ENCODE measurements around the gene STX5. TPM values are rescaled to one million over a fixed set of nuclear protein-coding genes. Genes with fewer than 3 reads are reported as not detected.

The STX5 gene
- total and polyA plus RNA-seq, 10 of the 15 experiments (the other 5 are each of a cell fraction or from before 2014, with no cell fraction given) = 3.8 to 35.4 (median 27.4) TPM

- DNase-seq (ENCODE audit: low read depth, low spot score) = no peak
- ATAC-seq = peak; percentile 13
- Histone ChIP-seq H3K36me3 (ENCODE audit: control insufficient read depth in 2 of 2, insufficient read depth in 2 of 2, low read length in 1 of 2) (peaks cover 11 to 25% of the 10 kb centered on the region in 2 experiments), H2AFZ (ENCODE audit: control insufficient read depth, low read depth, low read length) (no peak overlapping the region), H3K4me2 (ENCODE audit: control insufficient read depth, insufficient read depth) (peak overlapping the region; percentile 84), H3K79me2 (ENCODE audit: control insufficient read depth, insufficient read depth, low read length) (peaks cover 25% of the 10 kb centered on the region), H3K27me3 (replicated peaks in 1 of 2; ENCODE audit: control insufficient read depth in 2 of 2, insufficient read depth in 2 of 2, low read length in 1 of 2) (no peaks in the 10 kb centered on the region), H3K4me3 (peak overlapping the region; percentile 85), H3K9ac (ENCODE audit: control insufficient read depth, insufficient read depth, low read length) (peak overlapping the region; percentile 95), H4K20me1 (ENCODE audit: control insufficient read depth, insufficient read depth) (no peaks in the 10 kb centered on the region), H3K4me1 (ENCODE audit: control insufficient read depth, insufficient read depth, low read length) (peaks cover 16% of the 10 kb centered on the region), H3K9me3 (replicated peaks; ENCODE audit: control insufficient read depth, insufficient read depth, low read length) (no peaks in the 10 kb centered on the region), H3K27ac (ENCODE audit: control insufficient read depth, insufficient read depth) (peak overlapping the region; percentile 86)
- ChIA-PET RAD21 (ENCODE audit: unreplicated experiment) (no interaction called here), SMC1A (ENCODE audit: uncharacterized antibody, unreplicated experiment) (interaction anchor here (0.6 to 1.4 kb wide), 6 partner anchors 12 to 57 kb away, joined by 3 to 5 read pairs (median 4); partner anchors contain the start of genes STX5 and TMEM179B), CTCF (interaction anchor here (0.8 to 3.3 kb wide), 6 partner anchors 18 to 430 kb away, joined by 3 to 11 read pairs (median 4); partner anchors contain the start of gene TMEM179B), POLR2A (interaction anchor here (0.8 to 1.8 kb wide), 11 partner anchors 10 to 137 kb away, joined by 3 to 11 read pairs (median 4); partner anchors contain the start of genes HNRNPUL2, STX5, TEX54 and TMEM179B)
- intact Hi-C loops (cut with micrococcal nuclease; ENCODE audit: unreplicated experiment) (loop anchor here (1.0 to 2.0 kb wide), 2 partner anchors 18 to 77 kb away; partner anchors contain the start of genes HNRNPUL2 and TMEM179B), in situ Hi-C loops (cut with MboI) (no loop called here)
- WGBS (ENCODE audit: insufficient coverage, insufficient replicate concordance, low lambda C conversion rate, missing lambda C conversion rate) = under 1% methylated on average over 14 of the region's 14 CpGs
- no peak for TF ChIP-seq ATF3 (IDR thresholded peaks at IDR 0.05; ENCODE audit: borderline replicate concordance, extremely low read depth, low read depth, low read length)
- peak; percentile 18 for TF ChIP-seq PBX3 (IDR thresholded peaks at IDR 0.05; ENCODE audit: insufficient replicate concordance, low read depth, low read length)
- TF ChIP-seq ZBTB33 (IDR thresholded peaks at IDR 0.05) = no peak
- peak; percentile 39; the same call in 1 of the 2 replicates for TF ChIP-seq TCF7 (IDR thresholded peaks at IDR 0.05; ENCODE audit: borderline replicate concordance)
- TF ChIP-seq MTA3 (IDR thresholded peaks at IDR 0.05; ENCODE audit: borderline replicate concordance, low read length) = 0 out of 2 replicates have a peak, but pooled peaks have one; percentile 55
- TF ChIP-seq NFIC (IDR thresholded peaks at IDR 0.05; ENCODE audit: low read depth, low read length) = peak; percentile 29; the same call in 1 of the 2 replicates
- peak; percentile 13; the same call in 1 of the 2 replicates for TF ChIP-seq CREM (IDR thresholded peaks at IDR 0.05; ENCODE audit: low read depth)
- TF ChIP-seq ATF2 (IDR thresholded peaks at IDR 0.05; ENCODE audit: low read length) = peak; percentile 63; the same call in 1 of the 2 replicates
- TF ChIP-seq ATF7 (IDR thresholded peaks at IDR 0.05; ENCODE audit: low read depth) = peak; percentile 58
- peak; percentile 41; the same call in 1 of the 2 replicates for TF ChIP-seq PKNOX1 (IDR thresholded peaks at IDR 0.05)
- TF ChIP-seq CEBPB (IDR thresholded peaks at IDR 0.05; ENCODE audit: borderline replicate concordance in 1 of 2, low read depth in 2 of 2, low read length in 2 of 2) = no peak
- TF ChIP-seq IKZF2 (IDR thresholded peaks at IDR 0.05) = no peak
- TF ChIP-seq JUNB (IDR thresholded peaks at IDR 0.05) = 0 out of 2 replicates have a peak, but pooled peaks have one; percentile 16
- peak; percentile 73 for TF ChIP-seq RUNX3 (IDR thresholded peaks at IDR 0.05; ENCODE audit: low read length)
- FAIRE-seq = no peak
- TSS peak; percentile 75 for BruUV-seq (replicated peaks)
Measured at GRCh38 chr11:62804310-62805075, 27.4 kb downstream of the STX5 start.
